ENCODE data around the gene TLK2. TPM values are rescaled to one million over a fixed set of nuclear protein-coding genes. Genes with fewer than 3 reads are reported as not detected.

TLK2 gene
- total and polyA plus RNA-seq, 2 donors (not counting 3 experiments of a cell fraction or from before 2014, with no cell fraction given), result 30.7 to 40.7 TPM

- Histone ChIP-seq H3K36me3 (ENCODE audit: control insufficient read depth in 2 of 2, extremely low read depth in 1 of 2, insufficient read depth in 2 of 2, low read length in 2 of 2) (no peaks in the 10 kb centered on the region), H3K9me3 (replicated peaks; ENCODE audit: control insufficient read depth, insufficient read depth, low read length) (no peaks in the 10 kb centered on the region), H3K4me2 (ENCODE audit: insufficient read depth, low read length) (no peak overlapping the region), H3K4me3 (replicated peaks in 1 of 3; ENCODE audit: insufficient read depth in 1 of 3, low read depth in 1 of 3, low read length in 3 of 3) (no peak overlapping the region), H3K9me1 (replicated peaks; ENCODE audit: control insufficient read depth, extremely low read depth, insufficient read depth, low read length) (no peaks in the 10 kb centered on the region), H3K27me3 (ENCODE audit: control insufficient read depth in 2 of 2, insufficient read depth in 2 of 2, low read length in 2 of 2) (no peaks in the 10 kb centered on the region), H4K20me1 (replicated peaks; ENCODE audit: control insufficient read depth, extremely low read depth, insufficient read depth, low read length) (no peaks in the 10 kb centered on the region), H3K27ac (ENCODE audit: insufficient read depth, low read depth, low read length) (no peak overlapping the region), H3K4me1 (ENCODE audit: control insufficient read depth, extremely low read depth, insufficient read depth, low read length) (peaks cover 6% of the 10 kb centered on the region), H3K79me2 (ENCODE audit: control insufficient read depth, insufficient read depth, low read length) (no peaks in the 10 kb centered on the region), H2AFZ (ENCODE audit: low read depth, low read length) (no peak overlapping the region), H3K9ac (replicated peaks; ENCODE audit: extremely low read depth, insufficient read depth, low read length) (no peak overlapping the region)
- intact Hi-C loops (cut with micrococcal nuclease) (loop anchor here (2.0 to 5.0 kb wide), 2 partner anchors 46 to 69 kb away; no protein-coding TSS in a partner anchor), dilution Hi-C loops (cut with MboI; ENCODE audit: extremely low pct_ligation_motif_present, low sequenced_read_pairs) (no loop called here)
- no peak for TF ChIP-seq MYC (IDR thresholded peaks at IDR 0.05; ENCODE audit: low read depth, low read length)
- TF ChIP-seq, protein P1, sequence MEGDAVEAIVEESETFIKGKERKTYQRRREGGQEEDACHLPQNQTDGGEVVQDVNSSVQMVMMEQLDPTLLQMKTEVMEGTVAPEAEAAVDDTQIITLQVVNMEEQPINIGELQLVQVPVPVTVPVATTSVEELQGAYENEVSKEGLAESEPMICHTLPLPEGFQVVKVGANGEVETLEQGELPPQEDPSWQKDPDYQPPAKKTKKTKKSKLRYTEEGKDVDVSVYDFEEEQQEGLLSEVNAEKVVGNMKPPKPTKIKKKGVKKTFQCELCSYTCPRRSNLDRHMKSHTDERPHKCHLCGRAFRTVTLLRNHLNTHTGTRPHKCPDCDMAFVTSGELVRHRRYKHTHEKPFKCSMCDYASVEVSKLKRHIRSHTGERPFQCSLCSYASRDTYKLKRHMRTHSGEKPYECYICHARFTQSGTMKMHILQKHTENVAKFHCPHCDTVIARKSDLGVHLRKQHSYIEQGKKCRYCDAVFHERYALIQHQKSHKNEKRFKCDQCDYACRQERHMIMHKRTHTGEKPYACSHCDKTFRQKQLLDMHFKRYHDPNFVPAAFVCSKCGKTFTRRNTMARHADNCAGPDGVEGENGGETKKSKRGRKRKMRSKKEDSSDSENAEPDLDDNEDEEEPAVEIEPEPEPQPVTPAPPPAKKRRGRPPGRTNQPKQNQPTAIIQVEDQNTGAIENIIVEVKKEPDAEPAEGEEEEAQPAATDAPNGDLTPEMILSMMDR (IDR thresholded peaks at IDR 0.05; ENCODE audit: extremely low read depth in 1 of 2, insufficient read depth in 1 of 2, low read depth in 1 of 2, low read length in 2 of 2), result no peak
- TF ChIP-seq FOS (IDR thresholded peaks at IDR 0.05; ENCODE audit: borderline replicate concordance, insufficient read depth, low read length), result no peak
- no peak for TF ChIP-seq POLR2A (IDR thresholded peaks at IDR 0.05; ENCODE audit: low read depth, low read length)
- TF ChIP-seq EZH2 (IDR thresholded peaks at IDR 0.05; ENCODE audit: borderline replicate concordance, low read depth, low read length, severe bottlenecking), result no peak
- no peak for TF ChIP-seq JUN (IDR thresholded peaks at IDR 0.05; ENCODE audit: borderline replicate concordance, insufficient read depth, insufficient read length, low read depth)
- TF ChIP-seq POLR2AphosphoS5 (IDR thresholded peaks at IDR 0.05; ENCODE audit: insufficient read depth, low read depth, low read length), result no peak
- TF ChIP-seq MAX (IDR thresholded peaks at IDR 0.05; ENCODE audit: insufficient read depth, insufficient read length), result no peak
- no peak for TF ChIP-seq GATA2 (IDR thresholded peaks at IDR 0.05; ENCODE audit: insufficient read depth, insufficient read length, low read depth, low read length)
- no TSS peak for BruUV-seq (replicated peaks)
- no peak for DNase-seq (ENCODE audit: low read depth, low spot score)
- FAIRE-seq, result no peak
- ChIA-PET CTCF (no interaction called here), POLR2A (no interaction called here)
These were observed 147.2 kb downstream of the TLK2 start for GRCh38 chr17:62625870-62626200.

Data from endothelial cell of umbilical vein (primary cell).